Epithelial cell of prostate (primary cell): ENCODE measurements around the gene ADGRV1.
"Not testable (repeated sequence)": the region's sequence is repeated elsewhere in the genome, so short reads cannot be mapped to it uniquely, and the experiment has no call there.

ENCODE experiments used
- DNase-seq: peaks from one replicate; pipeline ENCODE4 v3.0.0-alpha.2; 2011; ENCODE audit warnings: low read depth, low spot score
- H3K27ac ChIP-seq: fragments of 450-650 bp; 2 replicates; pipeline ENCODE4 v1.5.1; 2017; ENCODE audit warnings: mild to moderate bottlenecking

ADGRV1 gene

GRCh38 chr5:90696153-90696552 is 137.6 kb downstream of the ADGRV1 start:
- DNase-seq, result no peak
- no peak overlapping the region for H3K27ac ChIP-seq

- H3K27ac ChIP-seq, result no peak overlapping the region
- DNase-seq, result no peak
Measured at GRCh38 chr5:90700299-90700698, 141.7 kb downstream of the ADGRV1 start.

GRCh38 chr5:90703932-90704331 is 145.3 kb downstream of the ADGRV1 start:
- no peak overlapping the region for H3K27ac ChIP-seq
- no peak for DNase-seq

GRCh38 chr5:90707698-90708097 is 149.1 kb downstream of the ADGRV1 start:
- no peak overlapping the region for H3K27ac ChIP-seq
- DNase-seq, result no peak

- DNase-seq, result no peak
- H3K27ac ChIP-seq, result no peak overlapping the region
Measured at GRCh38 chr5:90709323-90710155, 150.9 kb downstream of the ADGRV1 start.

- DNase-seq, result no peak
Measured at GRCh38 chr5:90718387-90718786, 159.8 kb downstream of the ADGRV1 start.

GRCh38 chr5:90739567-90739966 is 181.0 kb downstream of the ADGRV1 start:
- no peak for DNase-seq
- no peak overlapping the region for H3K27ac ChIP-seq

More at GRCh38 chr5:90718387-90718786, 159.8 kb downstream of the ADGRV1 start:
- no peak overlapping the region for H3K27ac ChIP-seq

- no peak overlapping the region for H3K27ac ChIP-seq
- DNase-seq, result no peak
Measured at GRCh38 chr5:90740244-90740799, 181.7 kb downstream of the ADGRV1 start.

- H3K27ac ChIP-seq, result no peak overlapping the region
- DNase-seq, result no peak
Measured at GRCh38 chr5:90741022-90741564, 182.5 kb downstream of the ADGRV1 start.

GRCh38 chr5:90746119-90746518 is 187.5 kb downstream of the ADGRV1 start:
- no peak overlapping the region for H3K27ac ChIP-seq
- DNase-seq, result no peak

GRCh38 chr5:90747175-90747574 is 188.6 kb downstream of the ADGRV1 start:
- DNase-seq, result no peak
- H3K27ac ChIP-seq, result no peak overlapping the region

- no peak overlapping the region for H3K27ac ChIP-seq
- DNase-seq, result no peak
Measured at GRCh38 chr5:90747693-90748092, 189.1 kb downstream of the ADGRV1 start.

- H3K27ac ChIP-seq, result no peak overlapping the region
- DNase-seq, result no peak
Measured at GRCh38 chr5:90759119-90759518, 200.5 kb downstream of the ADGRV1 start.

- no peak for DNase-seq
- H3K27ac ChIP-seq, result no peak overlapping the region
Measured at GRCh38 chr5:90767710-90768109, 209.1 kb downstream of the ADGRV1 start.

- not testable (repeated sequence) for H3K27ac ChIP-seq, DNase-seq
Measured at GRCh38 chr5:90770006-90770541, 211.5 kb downstream of the ADGRV1 start.

- no peak for DNase-seq
- H3K27ac ChIP-seq, result no peak overlapping the region
Measured at GRCh38 chr5:90777959-90778358, 219.4 kb downstream of the ADGRV1 start.

GRCh38 chr5:90783460-90784333 is 225.1 kb downstream of the ADGRV1 start:
- H3K27ac ChIP-seq, result no peak overlapping the region
- DNase-seq, result no peak

- H3K27ac ChIP-seq, result no peak overlapping the region
Measured at GRCh38 chr5:90786756-90787155, 228.2 kb downstream of the ADGRV1 start.

GRCh38 chr5:90792725-90793124 is 234.1 kb downstream of the ADGRV1 start:
- DNase-seq, result no peak
- H3K27ac ChIP-seq, result no peak overlapping the region

More at GRCh38 chr5:90786756-90787155, 228.2 kb downstream of the ADGRV1 start:
- DNase-seq, result no peak

GRCh38 chr5:90793183-90793582 is 234.6 kb downstream of the ADGRV1 start:
- DNase-seq, result no peak
- no peak overlapping the region for H3K27ac ChIP-seq
